ENCODE measurements around the gene SLC2A1.

SLC2A1 gene

DNA sequence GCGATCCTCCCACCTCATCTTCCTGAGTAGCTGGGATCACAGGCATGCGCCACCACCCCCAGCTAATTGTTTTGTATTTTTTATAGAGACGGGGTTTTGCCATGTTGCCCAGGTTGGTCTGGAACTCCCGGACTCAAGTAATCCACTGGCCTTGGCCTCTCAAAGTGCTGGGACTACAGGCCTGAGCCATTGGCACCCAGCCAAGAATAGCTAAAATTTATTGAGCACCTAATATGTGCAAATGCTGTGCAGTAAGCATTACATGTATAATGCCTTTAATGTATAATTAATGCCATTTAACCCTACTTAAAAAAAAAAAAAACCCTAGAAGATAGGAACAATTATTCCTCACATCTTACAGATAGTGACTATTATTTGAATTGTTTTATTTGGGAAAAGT, 69.4 kb downstream of the SLC2A1 start:
- Histone ChIP-seq H3K4me1 (ENCODE audit: low read length) (no peaks in the 10 kb centered on the region), H3K27me3 (ENCODE audit: low read depth, low read length) (no peaks in the 10 kb centered on the region), H2AFZ (ENCODE audit: low read depth, low read length) (no peak overlapping the region), H3K4me2 (ENCODE audit: low read length) (no peak overlapping the region), H3K9me3 (ENCODE audit: insufficient read depth, low read length) (no peaks in the 10 kb centered on the region), H3K27ac (ENCODE audit: low read length) (no peak overlapping the region), H3K4me3 (ENCODE audit: low read length) (no peak overlapping the region), H4K20me1 (ENCODE audit: insufficient read depth, low read length) (no peaks in the 10 kb centered on the region), H3K79me2 (ENCODE audit: low read length) (no peaks in the 10 kb centered on the region), H3K9ac (ENCODE audit: low read length) (no peak overlapping the region), H3K36me3 (replicated peaks; ENCODE audit: low read depth, low read length) (no peaks in the 10 kb centered on the region)
- TF ChIP-seq CTCF (IDR thresholded peaks at IDR 0.05; ENCODE audit: low read depth, low read length): no peak
- no peak for TF ChIP-seq EZH2phosphoT487 (IDR thresholded peaks at IDR 0.05; ENCODE audit: low read depth)

DNA sequence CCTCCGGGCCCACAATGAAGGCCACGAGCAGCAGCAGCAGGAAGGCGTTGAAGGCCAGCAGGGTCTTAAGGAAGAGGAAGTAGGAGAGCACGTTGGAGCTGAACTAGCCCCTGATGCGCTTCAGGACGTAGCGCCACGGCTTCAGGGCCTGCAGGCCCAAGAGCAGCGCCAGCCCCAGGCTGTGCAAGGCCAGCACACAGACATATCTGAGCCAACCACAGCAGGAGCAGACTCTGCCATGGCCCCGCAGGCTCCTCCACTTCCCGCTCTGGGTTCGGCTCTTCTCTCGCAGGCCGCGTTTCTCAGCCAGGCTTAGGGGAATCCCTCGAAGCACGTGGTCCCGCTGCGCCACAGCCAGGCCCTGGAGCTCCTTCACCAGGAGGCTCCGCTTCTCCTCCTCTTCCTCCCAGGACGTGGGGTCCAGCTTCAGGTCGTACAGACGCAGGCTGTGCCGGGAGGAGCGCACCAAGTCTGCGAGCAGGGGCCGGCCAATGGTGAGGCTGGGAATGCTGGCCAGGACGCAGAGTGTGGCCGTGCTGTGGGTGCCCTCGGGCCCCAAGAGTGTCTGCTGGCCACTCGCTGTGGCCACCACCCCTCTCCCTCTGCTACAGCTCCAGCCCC, 70.5 kb downstream of the SLC2A1 start:
- no peaks in the 10 kb centered on the region for H3K4me1 ChIP-seq (ENCODE audit: low read length)
- no peaks in the 10 kb centered on the region for H3K79me2 ChIP-seq (ENCODE audit: low read length)
- H3K9me3 ChIP-seq (ENCODE audit: insufficient read depth, low read length): no peaks in the 10 kb centered on the region
- H3K4me3 ChIP-seq (ENCODE audit: low read length): no peak overlapping the region
- no peaks in the 10 kb centered on the region for H3K36me3 ChIP-seq (replicated peaks; ENCODE audit: low read depth, low read length)
- H4K20me1 ChIP-seq (ENCODE audit: insufficient read depth, low read length): no peaks in the 10 kb centered on the region
- H3K27me3 ChIP-seq (ENCODE audit: low read depth, low read length): no peaks in the 10 kb centered on the region
- H3K4me2 ChIP-seq (ENCODE audit: low read length): no peak overlapping the region
- H3K27ac ChIP-seq (ENCODE audit: low read length): no peak overlapping the region
- H2AFZ ChIP-seq (ENCODE audit: low read depth, low read length): no peak overlapping the region
- no peak overlapping the region for H3K9ac ChIP-seq (ENCODE audit: low read length)
- TF ChIP-seq EZH2phosphoT487 (IDR thresholded peaks at IDR 0.05; ENCODE audit: low read depth): no peak
- TF ChIP-seq CTCF (IDR thresholded peaks at IDR 0.05; ENCODE audit: low read depth, low read length): no peak

DNA sequence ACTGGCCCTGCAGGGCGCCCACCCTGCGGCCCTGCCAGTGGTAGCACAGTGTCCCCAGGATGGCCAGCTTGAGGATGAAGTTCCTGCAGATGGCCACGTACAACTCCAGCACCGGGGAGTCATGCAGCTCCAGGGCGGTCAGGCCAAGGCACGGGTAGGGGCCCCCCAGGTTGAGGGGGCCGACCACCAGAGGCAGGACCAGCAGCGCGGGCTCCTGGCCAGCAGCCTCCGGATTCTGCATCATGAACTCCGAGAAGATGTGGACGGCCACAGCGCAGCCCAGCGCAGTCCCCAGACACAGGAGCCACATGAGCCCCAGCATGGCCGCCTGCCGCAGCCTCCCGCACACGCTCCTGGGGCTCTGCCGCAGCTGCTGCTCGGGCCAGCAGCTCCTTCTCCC, 71.3 kb downstream of the SLC2A1 start:
- Histone ChIP-seq H3K4me1 (ENCODE audit: low read length) (no peaks in the 10 kb centered on the region), H3K27ac (ENCODE audit: low read length) (no peak overlapping the region), H3K9ac (ENCODE audit: low read length) (no peak overlapping the region), H2AFZ (ENCODE audit: low read depth, low read length) (no peak overlapping the region), H3K36me3 (replicated peaks; ENCODE audit: low read depth, low read length) (no peaks in the 10 kb centered on the region), H3K4me3 (ENCODE audit: low read length) (no peak overlapping the region), H3K9me3 (ENCODE audit: insufficient read depth, low read length) (no peaks in the 10 kb centered on the region), H3K4me2 (ENCODE audit: low read length) (no peak overlapping the region), H3K79me2 (ENCODE audit: low read length) (no peaks in the 10 kb centered on the region), H4K20me1 (ENCODE audit: insufficient read depth, low read length) (no peaks in the 10 kb centered on the region), H3K27me3 (ENCODE audit: low read depth, low read length) (no peaks in the 10 kb centered on the region)
- TF ChIP-seq CTCF (IDR thresholded peaks at IDR 0.05; ENCODE audit: low read depth, low read length) (no peak), EZH2phosphoT487 (IDR thresholded peaks at IDR 0.05; ENCODE audit: low read depth) (no peak)

DNA sequence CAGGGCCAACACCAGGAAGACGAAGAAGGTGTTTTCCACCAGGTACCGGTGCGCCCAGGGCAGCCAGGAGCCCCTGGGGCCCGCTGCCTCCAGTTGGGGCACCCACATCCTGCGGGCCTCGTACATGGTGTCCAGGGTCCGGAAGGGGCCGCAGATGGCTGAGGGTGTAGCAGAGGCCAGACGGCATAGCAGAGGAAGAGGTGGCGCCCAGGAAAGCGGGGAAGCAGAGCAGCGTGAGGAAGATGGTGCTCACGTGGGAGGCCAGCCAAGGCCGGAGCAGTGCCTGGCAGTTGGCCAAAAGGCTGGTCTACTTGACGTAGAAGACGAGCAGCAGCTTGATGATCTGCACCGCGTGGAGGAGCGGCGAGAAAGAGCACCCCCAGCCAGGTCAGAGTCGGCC, 71.9 kb downstream of the SLC2A1 start:
- Histone ChIP-seq H3K27me3 (ENCODE audit: low read depth, low read length) (no peaks in the 10 kb centered on the region), H2AFZ (ENCODE audit: low read depth, low read length) (no peak overlapping the region), H3K9ac (ENCODE audit: low read length) (no peak overlapping the region), H4K20me1 (ENCODE audit: insufficient read depth, low read length) (no peaks in the 10 kb centered on the region), H3K4me2 (ENCODE audit: low read length) (no peak overlapping the region), H3K4me1 (ENCODE audit: low read length) (no peaks in the 10 kb centered on the region), H3K4me3 (ENCODE audit: low read length) (no peak overlapping the region), H3K79me2 (ENCODE audit: low read length) (no peaks in the 10 kb centered on the region), H3K27ac (ENCODE audit: low read length) (no peak overlapping the region), H3K9me3 (ENCODE audit: insufficient read depth, low read length) (no peaks in the 10 kb centered on the region), H3K36me3 (replicated peaks; ENCODE audit: low read depth, low read length) (no peaks in the 10 kb centered on the region)
- TF ChIP-seq EZH2phosphoT487 (IDR thresholded peaks at IDR 0.05; ENCODE audit: low read depth): no peak
- no peak for TF ChIP-seq CTCF (IDR thresholded peaks at IDR 0.05; ENCODE audit: low read depth, low read length)

Measured in OCI-LY3 (cell line).